Measurements from ENCODE around the gene PHF2. TPM values are rescaled to one million over a fixed set of nuclear protein-coding genes. Genes with fewer than 3 reads are reported as not detected.

PHF2 gene
- total RNA-seq, 1 experiment from 2014 or later = 18.9 TPM

DNA sequence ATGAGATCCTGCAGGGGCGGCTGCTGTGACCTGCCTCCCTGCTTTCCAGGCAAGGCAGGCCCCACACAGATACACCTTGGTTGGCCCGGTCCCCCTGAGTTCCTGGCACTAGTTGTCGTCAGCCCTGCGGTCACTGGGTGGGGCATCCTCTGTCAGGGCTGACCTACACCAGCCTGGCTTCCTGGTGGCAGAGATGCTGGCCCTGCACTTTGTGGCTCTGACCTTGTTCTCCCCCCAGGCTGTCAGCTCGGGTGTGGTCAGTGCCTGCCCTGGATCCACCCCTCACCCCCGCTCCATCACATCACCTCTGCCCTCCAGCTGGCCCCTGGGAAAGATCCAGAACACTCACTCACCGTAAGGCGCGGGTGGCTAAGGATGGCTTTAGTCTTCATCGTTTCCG lies 74.1 kb downstream of the PHF2 start:
- no peaks in the 10 kb centered on the region for H3K4me1 Mint-ChIP-seq (ENCODE audit: insufficient read depth, unreplicated experiment)
- intact Hi-C loops (cut with micrococcal nuclease) = no loop called here
- no peaks in the 10 kb centered on the region for H3K27me3 Mint-ChIP-seq (ENCODE audit: insufficient read depth, unreplicated experiment)
- TF ChIP-seq CTCF (IDR thresholded peaks at IDR 0.05; ENCODE audit: unreplicated experiment) = no peak
- H3K27ac Mint-ChIP-seq (ENCODE audit: low read depth, unreplicated experiment) = no peak overlapping the region
- DNase-seq (ENCODE audit: unreplicated experiment) = no peak
- POLR2A ChIA-PET = no interaction called here
- no peak overlapping the region for H3K4me3 Mint-ChIP-seq (ENCODE audit: unreplicated experiment)
- H3K9me3 Mint-ChIP-seq (ENCODE audit: unreplicated experiment) = no peaks in the 10 kb centered on the region
- CTCF ChIA-PET = interaction anchor here (1.3 kb wide), 1 partner anchor 531 kb away, joined by 5 read pairs; no protein-coding TSS in a partner anchor
- BruUV-seq (replicated peaks) = no TSS peak
- H3K36me3 Mint-ChIP-seq (ENCODE audit: insufficient read depth, unreplicated experiment) = peaks cover 23% of the 10 kb centered on the region

- Mint-ChIP-seq H3K9me3 (ENCODE audit: unreplicated experiment) (no peaks in the 10 kb centered on the region), H3K4me3 (ENCODE audit: unreplicated experiment) (no peak overlapping the region), H3K27ac (ENCODE audit: low read depth, unreplicated experiment) (no peak overlapping the region), H3K4me1 (ENCODE audit: insufficient read depth, unreplicated experiment) (no peaks in the 10 kb centered on the region), H3K27me3 (ENCODE audit: insufficient read depth, unreplicated experiment) (no peaks in the 10 kb centered on the region), H3K36me3 (ENCODE audit: insufficient read depth, unreplicated experiment) (peaks cover 23% of the 10 kb centered on the region)
- CTCF ChIA-PET = interaction anchor here (0.6 to 1.3 kb wide), 2 partner anchors 306 to 532 kb away, joined by 3 to 5 read pairs; no protein-coding TSS in a partner anchor
- intact Hi-C loops (cut with micrococcal nuclease) = no loop called here
- BruUV-seq (replicated peaks) = no TSS peak
- no peak for DNase-seq (ENCODE audit: unreplicated experiment)
- POLR2A ChIA-PET = no interaction called here
- no peak for TF ChIP-seq CTCF (IDR thresholded peaks at IDR 0.05; ENCODE audit: unreplicated experiment)
Measured at GRCh38 chr9:93651521-93651950, 75.2 kb downstream of the PHF2 start.

- H3K27me3 Mint-ChIP-seq (ENCODE audit: insufficient read depth, unreplicated experiment) = no peaks in the 10 kb centered on the region
- POLR2A ChIA-PET = interaction anchor here (0.6 kb wide), 1 partner anchor 30 kb away, joined by 3 read pairs; no protein-coding TSS in a partner anchor
- CTCF ChIA-PET = interaction anchor here (0.5 to 0.7 kb wide), 3 partner anchors 30 to 467 kb away, joined by 3 read pairs; no protein-coding TSS in a partner anchor
Measured at GRCh38 chr9:93652604-93653592, 76.5 kb downstream of the PHF2 start.

More at GRCh38 chr9:93652604-93653592, 76.5 kb downstream of the PHF2 start:
- intact Hi-C loops (cut with micrococcal nuclease) = no loop called here
- no peak for DNase-seq (ENCODE audit: unreplicated experiment)
- no TSS peak for BruUV-seq (replicated peaks)
- H3K27ac Mint-ChIP-seq (ENCODE audit: low read depth, unreplicated experiment) = no peak overlapping the region
- no peaks in the 10 kb centered on the region for H3K4me1 Mint-ChIP-seq (ENCODE audit: insufficient read depth, unreplicated experiment)
- no peaks in the 10 kb centered on the region for H3K9me3 Mint-ChIP-seq (ENCODE audit: unreplicated experiment)
- H3K4me3 Mint-ChIP-seq (ENCODE audit: unreplicated experiment) = no peak overlapping the region
- H3K36me3 Mint-ChIP-seq (ENCODE audit: insufficient read depth, unreplicated experiment) = peaks cover 23% of the 10 kb centered on the region
- no peak for TF ChIP-seq CTCF (IDR thresholded peaks at IDR 0.05; ENCODE audit: unreplicated experiment)

Data from MCF 10A (cell line).